NB4 (cell line): ENCODE measurements around the gene FAM221A.

ENCODE experiments used
- POLR2A ChIP-seq: IDR thresholded peaks from 2 replicates; pipeline ENCODE4 v1.6.1; 2011; ENCODE audit warnings: mild to moderate bottlenecking; ENCODE audit not compliant: insufficient read length; ENCODE audit errors: extremely low read depth
- TF ChIP-seq, protein P1 (sequence below): IDR thresholded peaks from one replicate; pipeline ENCODE4 v1.5.1; 2012; ENCODE audit warnings: low read depth, low read length
- TF ChIP-seq, protein P2 (sequence below): IDR thresholded peaks from 2 replicates; pipeline ENCODE4 v1.6.1; 2011; ENCODE audit warnings: low read depth, low read length

DNA sequence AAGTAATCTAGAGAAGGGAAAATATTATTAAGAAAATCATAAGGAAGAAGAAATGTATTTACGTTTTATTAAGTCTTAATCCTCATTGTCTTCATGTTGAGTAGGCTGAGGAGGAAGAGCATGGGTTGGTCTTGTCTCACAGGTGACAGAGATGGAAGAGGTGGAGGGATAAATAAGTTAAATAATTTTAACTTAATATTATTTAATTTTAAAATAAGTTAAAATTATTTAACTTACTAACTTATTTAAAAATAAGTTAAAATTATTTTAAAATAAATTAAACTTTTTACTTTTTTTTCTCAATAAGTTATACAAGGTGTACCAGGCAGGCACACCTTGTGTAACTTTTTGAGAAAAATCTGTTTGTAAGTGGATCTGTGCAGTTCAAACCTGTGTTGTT, 66.6 kb downstream of the FAM221A start:
- TF ChIP-seq, protein P1, sequence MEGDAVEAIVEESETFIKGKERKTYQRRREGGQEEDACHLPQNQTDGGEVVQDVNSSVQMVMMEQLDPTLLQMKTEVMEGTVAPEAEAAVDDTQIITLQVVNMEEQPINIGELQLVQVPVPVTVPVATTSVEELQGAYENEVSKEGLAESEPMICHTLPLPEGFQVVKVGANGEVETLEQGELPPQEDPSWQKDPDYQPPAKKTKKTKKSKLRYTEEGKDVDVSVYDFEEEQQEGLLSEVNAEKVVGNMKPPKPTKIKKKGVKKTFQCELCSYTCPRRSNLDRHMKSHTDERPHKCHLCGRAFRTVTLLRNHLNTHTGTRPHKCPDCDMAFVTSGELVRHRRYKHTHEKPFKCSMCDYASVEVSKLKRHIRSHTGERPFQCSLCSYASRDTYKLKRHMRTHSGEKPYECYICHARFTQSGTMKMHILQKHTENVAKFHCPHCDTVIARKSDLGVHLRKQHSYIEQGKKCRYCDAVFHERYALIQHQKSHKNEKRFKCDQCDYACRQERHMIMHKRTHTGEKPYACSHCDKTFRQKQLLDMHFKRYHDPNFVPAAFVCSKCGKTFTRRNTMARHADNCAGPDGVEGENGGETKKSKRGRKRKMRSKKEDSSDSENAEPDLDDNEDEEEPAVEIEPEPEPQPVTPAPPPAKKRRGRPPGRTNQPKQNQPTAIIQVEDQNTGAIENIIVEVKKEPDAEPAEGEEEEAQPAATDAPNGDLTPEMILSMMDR, result no peak
- TF ChIP-seq, protein P2, sequence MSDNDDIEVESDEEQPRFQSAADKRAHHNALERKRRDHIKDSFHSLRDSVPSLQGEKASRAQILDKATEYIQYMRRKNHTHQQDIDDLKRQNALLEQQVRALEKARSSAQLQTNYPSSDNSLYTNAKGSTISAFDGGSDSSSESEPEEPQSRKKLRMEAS, result no peak
- no peak for TF ChIP-seq POLR2A
